ENCODE data around the gene SEL1L2. TPM values are rescaled to one million over a fixed set of nuclear protein-coding genes. Genes with fewer than 3 reads are reported as not detected.

Gene SEL1L2
- total RNA-seq, 1 donor from 2014 or later = not detected

DNA sequence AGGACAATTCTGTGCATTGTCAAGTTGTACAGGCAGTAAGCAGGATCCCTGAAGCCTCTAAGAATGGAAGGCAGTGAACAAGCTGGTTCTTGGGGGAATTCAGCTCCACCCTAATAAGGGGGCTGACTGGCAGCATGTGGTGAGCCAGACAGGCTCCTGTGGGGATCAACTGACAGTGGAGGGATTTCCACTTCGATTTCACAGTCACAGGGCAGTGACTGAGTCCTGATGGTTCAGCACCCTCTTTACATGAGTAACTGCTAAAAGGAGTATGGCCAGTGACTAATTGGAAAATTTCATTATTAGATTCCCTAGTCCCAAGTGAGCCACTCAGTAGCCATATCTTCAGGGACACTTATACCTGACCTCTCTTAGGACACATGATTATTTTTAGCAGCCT, 127.2 kb downstream of the SEL1L2 start:
- no peak for DNase-seq
- POLR2A ChIA-PET = no interaction called here
- TF ChIP-seq, protein P1, sequence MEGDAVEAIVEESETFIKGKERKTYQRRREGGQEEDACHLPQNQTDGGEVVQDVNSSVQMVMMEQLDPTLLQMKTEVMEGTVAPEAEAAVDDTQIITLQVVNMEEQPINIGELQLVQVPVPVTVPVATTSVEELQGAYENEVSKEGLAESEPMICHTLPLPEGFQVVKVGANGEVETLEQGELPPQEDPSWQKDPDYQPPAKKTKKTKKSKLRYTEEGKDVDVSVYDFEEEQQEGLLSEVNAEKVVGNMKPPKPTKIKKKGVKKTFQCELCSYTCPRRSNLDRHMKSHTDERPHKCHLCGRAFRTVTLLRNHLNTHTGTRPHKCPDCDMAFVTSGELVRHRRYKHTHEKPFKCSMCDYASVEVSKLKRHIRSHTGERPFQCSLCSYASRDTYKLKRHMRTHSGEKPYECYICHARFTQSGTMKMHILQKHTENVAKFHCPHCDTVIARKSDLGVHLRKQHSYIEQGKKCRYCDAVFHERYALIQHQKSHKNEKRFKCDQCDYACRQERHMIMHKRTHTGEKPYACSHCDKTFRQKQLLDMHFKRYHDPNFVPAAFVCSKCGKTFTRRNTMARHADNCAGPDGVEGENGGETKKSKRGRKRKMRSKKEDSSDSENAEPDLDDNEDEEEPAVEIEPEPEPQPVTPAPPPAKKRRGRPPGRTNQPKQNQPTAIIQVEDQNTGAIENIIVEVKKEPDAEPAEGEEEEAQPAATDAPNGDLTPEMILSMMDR (IDR thresholded peaks at IDR 0.05) = no peak
- ATAC-seq (ENCODE audit: low read depth) = no peak
- CTCF ChIA-PET = no interaction called here
- H3K36me3 Mint-ChIP-seq (ENCODE audit: low read depth) = no peaks in the 10 kb centered on the region
- H3K4me1 Mint-ChIP-seq = no peaks in the 10 kb centered on the region
- H3K27ac Mint-ChIP-seq = no peak overlapping the region
- peaks cover 5% of the 10 kb centered on the region for H3K27me3 Mint-ChIP-seq
- intact Hi-C loops (cut with micrococcal nuclease) = no loop called here
- H3K9me3 Mint-ChIP-seq = no peaks in the 10 kb centered on the region
- H3K4me3 Mint-ChIP-seq = no peak overlapping the region

DNA sequence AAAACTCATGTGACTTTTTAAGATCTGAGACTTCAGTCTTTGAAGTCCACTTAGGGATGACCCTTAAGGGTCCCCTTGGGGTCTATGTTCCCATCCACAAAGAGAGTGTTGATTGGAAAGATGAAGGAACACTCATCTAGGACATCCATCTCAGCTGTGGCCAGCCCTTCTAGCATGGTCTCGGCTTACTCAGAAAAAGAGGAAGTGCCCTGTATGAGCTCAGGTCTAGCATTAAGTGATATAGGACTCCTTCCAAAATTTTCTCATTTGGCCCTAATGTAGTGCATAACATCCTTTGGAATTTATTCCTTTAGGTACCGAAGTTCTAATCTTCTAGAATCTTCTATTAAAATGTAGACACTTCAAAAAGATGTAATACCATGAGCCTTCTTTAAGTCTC, 128.2 kb downstream of the SEL1L2 start:
- Mint-ChIP-seq H3K36me3 (ENCODE audit: low read depth) (no peaks in the 10 kb centered on the region), H3K27me3 (peaks cover 5% of the 10 kb centered on the region), H3K27ac (no peak overlapping the region), H3K9me3 (no peaks in the 10 kb centered on the region), H3K4me3 (no peak overlapping the region), H3K4me1 (no peaks in the 10 kb centered on the region)
- ATAC-seq (ENCODE audit: low read depth) (no peak), DNase-seq (no peak)
- POLR2A ChIA-PET = no interaction called here
- CTCF ChIA-PET = no interaction called here
- intact Hi-C loops (cut with micrococcal nuclease) = no loop called here
- TF ChIP-seq, protein P1 (IDR thresholded peaks at IDR 0.05) = no peak

DNA sequence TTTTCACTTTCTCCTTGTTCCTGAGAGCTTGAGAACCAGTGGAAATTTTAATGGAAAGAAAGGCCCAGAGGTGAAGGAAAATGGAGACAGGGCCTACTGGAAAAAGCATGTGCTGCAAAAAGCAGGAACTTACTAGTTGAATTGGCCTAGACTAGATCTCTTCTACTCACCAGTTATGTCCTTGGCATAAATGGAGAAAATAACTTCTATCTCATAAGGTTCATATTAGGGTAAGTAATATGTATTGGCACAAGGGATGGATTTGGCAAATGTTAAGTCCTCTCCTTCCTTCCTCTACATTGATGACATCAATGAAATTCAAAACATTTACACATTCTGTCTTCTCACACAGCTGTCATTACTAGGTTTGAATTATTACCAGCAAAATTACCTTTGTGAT, 131.5 kb downstream of the SEL1L2 start:
- TF ChIP-seq, protein P1 (IDR thresholded peaks at IDR 0.05) = no peak
- H3K36me3 Mint-ChIP-seq (ENCODE audit: low read depth) = no peaks in the 10 kb centered on the region
- H3K9me3 Mint-ChIP-seq = no peaks in the 10 kb centered on the region
- DNase-seq (no peak), ATAC-seq (ENCODE audit: low read depth) (no peak)
- H3K27me3 Mint-ChIP-seq = peaks cover 6% of the 10 kb centered on the region
- ChIA-PET CTCF (no interaction called here), POLR2A (no interaction called here)
- H3K4me3 Mint-ChIP-seq = no peak overlapping the region
- no peak overlapping the region for H3K27ac Mint-ChIP-seq
- intact Hi-C loops (cut with micrococcal nuclease) = no loop called here
- peaks cover 2% of the 10 kb centered on the region for H3K4me1 Mint-ChIP-seq

DNA sequence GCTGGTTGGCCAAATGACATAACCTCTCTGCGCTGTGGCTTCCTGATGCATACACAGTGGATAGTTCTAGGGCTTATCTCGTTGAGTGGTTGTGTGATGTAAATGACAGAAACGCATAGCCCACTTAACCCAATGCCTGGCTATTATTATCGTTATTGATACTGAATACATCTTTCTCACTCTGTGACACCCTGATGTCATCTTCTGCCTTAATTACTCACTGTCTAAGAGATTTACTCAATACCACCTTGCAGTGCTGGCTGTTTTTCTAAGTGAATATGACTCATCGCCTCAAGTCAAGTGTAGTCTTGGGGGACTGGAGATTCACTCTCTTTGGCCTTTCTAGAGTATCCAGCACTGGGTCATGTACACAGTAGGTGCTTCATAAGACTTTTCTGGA, 132.0 kb downstream of the SEL1L2 start:
- ChIA-PET CTCF (no interaction called here), POLR2A (no interaction called here)
- Mint-ChIP-seq H3K27me3 (peaks cover 6% of the 10 kb centered on the region), H3K4me3 (no peak overlapping the region), H3K27ac (no peak overlapping the region), H3K4me1 (peaks cover 2% of the 10 kb centered on the region), H3K36me3 (ENCODE audit: low read depth) (no peaks in the 10 kb centered on the region), H3K9me3 (no peaks in the 10 kb centered on the region)
- TF ChIP-seq, protein P1 (IDR thresholded peaks at IDR 0.05) = no peak
- ATAC-seq (ENCODE audit: low read depth) = no peak
- DNase-seq = no peak
- intact Hi-C loops (cut with micrococcal nuclease) = no loop called here

DNA sequence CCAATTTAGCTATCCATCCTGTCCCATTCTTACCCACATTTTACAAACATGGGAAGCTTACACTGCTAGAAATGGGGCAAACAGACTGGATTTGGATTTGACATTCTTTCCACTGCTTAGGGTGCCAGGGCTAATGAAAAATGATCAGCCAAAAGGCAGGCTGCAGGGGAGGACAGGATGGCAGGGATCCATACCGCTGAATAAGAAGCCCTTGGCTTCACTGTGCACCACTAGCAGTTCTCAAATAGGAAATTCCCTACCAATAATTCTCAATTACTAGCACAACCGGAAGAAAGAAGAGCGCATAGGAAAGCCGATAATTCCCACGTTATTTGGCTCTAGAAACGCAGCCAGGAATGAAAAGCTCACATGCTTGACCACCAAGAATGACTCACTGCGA, 132.5 kb downstream of the SEL1L2 start:
- H3K36me3 Mint-ChIP-seq (ENCODE audit: low read depth) = no peaks in the 10 kb centered on the region
- DNase-seq (no peak), ATAC-seq (ENCODE audit: low read depth) (no peak)
- POLR2A ChIA-PET = no interaction called here
- CTCF ChIA-PET = no interaction called here
- peaks cover 6% of the 10 kb centered on the region for H3K27me3 Mint-ChIP-seq
- no peak overlapping the region for H3K4me3 Mint-ChIP-seq
- H3K27ac Mint-ChIP-seq = no peak overlapping the region
- peaks cover 2% of the 10 kb centered on the region for H3K4me1 Mint-ChIP-seq
- no peaks in the 10 kb centered on the region for H3K9me3 Mint-ChIP-seq
- intact Hi-C loops (cut with micrococcal nuclease) = no loop called here
- TF ChIP-seq, protein P1 (IDR thresholded peaks at IDR 0.05) = no peak
